Medulla oblongata (tissue), 1 donor: ENCODE results near the gene TCP1.
"Not testable (repeated sequence)": the region's sequence is repeated elsewhere in the genome, so short reads cannot be mapped to it uniquely, and the experiment has no call there.

Experiments
- DNase-seq: peaks from one replicate; pipeline ENCODE4 v3.0.0-alpha.2; 2015; ENCODE audit errors: extremely low spot score

The TCP1 gene

DNA sequence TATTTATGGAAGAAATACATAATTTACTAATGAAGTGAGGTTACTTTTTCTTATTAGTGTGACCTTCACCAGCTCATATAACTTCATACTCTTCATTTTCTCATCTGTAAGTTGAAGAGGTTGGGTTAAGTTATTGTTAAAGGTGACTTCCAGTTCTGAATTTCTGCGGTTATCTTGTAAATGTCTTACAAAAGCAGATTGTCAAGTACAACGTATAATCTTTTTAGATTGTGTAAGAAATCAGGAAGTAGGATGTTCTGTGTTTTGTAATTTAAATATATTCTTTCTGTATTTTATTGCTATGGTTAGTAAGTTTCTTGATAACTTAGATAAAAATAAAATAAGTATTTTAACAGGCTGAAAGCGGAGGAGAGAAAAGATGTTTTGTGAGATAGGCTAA lies 50.1 kb downstream of the TCP1 start:
- DNase-seq: no peak

DNA sequence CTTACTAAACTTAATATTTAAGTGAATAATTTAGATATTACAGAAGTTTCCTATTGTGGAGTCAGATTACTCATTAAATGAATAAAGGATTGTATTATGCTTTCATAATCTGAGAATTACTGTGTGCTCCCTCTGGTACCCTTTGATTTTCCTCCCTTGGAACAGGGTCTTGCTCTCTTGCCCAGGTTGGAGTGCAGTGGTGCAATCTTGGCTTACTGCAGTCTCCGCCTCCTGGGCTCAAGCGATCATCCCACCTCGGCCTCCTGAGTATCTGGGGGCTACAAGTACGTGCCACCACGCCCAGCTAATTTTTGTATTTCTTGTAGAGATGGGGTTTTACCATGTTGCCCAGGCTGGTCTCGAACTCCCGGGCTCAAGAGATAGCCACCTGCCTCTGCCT lies 52.5 kb downstream of the TCP1 start:
- no peak for DNase-seq

DNA sequence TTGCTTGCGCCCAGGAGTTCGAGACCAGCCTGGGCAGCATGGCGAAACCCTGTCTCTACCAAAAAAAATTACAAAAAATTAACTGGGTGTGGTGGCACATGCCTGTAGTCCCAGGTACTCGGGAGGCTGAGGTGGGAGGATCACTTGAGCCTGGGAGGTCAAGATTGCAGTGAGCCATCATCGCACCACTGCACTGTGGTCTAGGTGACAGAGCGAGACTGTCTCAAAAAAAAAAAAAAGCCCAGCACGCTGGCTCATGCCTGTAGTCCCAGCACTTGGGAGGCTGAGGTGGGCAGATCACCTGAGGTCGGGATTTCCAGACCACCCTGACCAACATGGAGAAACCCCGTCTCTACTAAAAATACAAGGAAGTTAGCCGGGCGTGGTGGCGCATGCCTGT lies 56.0 kb downstream of the TCP1 start:
- DNase-seq: not testable (repeated sequence)

DNA sequence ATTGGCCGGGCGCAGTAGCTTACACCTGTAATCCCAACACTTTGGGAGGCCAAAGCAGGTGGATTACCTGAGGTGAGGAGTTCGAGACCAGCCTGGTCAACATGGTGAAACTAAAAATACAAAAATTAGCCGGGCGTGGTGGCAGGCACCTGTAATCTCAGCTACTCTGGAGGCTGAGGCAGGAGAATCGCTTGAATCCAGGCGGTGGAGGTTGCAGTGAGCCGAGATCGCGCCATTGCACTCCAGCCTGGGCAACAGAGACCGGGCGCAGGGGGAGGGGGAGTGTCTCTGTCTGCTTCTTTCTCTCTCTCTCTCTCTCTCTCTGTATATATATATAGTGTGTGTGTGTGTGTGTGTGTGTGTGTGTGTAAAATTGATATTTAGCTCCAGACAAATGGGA lies 56.9 kb downstream of the TCP1 start:
- not testable (repeated sequence) for DNase-seq

DNA sequence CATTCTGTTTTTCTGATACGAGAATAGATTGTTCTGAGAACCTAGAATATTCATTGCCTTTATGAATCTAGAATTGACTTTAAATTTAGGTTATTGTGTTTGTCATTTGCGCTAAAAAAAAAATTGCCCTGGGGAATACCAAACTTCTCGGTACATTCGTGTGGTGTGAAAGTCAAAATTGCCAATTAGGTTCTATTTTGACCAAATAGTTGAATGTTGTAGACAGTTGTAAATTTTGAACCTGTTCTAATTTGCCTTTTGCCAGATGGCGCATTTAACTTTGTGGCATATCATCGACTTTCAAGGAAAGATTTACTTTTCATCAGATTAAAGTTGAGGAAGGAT lies 59.1 kb downstream of the TCP1 start:
- DNase-seq: no peak

DNA sequence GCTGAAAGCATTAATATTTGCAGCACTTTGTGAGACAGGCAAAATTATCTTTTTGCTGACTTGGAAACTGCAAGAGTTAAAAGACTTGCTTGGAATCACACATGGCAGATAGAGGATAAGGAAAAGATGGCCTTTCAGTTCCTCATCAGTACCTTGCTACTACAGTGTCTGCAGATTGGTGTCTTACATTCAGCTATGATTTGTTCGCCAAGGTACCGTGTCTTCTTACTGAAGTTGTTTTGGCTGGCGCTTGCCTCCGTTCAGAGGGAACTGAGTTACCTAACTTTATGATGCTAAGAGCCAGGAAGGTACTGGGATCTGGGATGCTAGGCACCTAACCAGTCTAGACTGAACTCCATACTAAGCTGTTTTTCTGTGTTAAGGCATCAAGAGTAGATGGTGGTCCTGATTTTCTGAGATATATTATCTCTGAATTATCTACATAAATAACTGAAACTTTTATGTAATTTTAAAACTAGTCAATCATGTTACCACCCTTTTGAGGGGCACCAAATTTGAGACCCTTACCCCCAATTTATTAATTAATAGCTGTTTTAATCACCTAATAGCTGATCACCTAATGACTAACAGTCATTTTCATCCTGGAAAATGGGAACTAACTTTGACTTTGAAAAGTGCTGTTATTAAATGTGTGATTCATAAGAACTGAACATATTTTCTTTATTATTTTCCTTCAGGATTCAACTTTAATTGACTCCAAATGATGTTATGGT lies 59.6 kb downstream of the TCP1 start:
- DNase-seq: peak; percentile 24

DNA sequence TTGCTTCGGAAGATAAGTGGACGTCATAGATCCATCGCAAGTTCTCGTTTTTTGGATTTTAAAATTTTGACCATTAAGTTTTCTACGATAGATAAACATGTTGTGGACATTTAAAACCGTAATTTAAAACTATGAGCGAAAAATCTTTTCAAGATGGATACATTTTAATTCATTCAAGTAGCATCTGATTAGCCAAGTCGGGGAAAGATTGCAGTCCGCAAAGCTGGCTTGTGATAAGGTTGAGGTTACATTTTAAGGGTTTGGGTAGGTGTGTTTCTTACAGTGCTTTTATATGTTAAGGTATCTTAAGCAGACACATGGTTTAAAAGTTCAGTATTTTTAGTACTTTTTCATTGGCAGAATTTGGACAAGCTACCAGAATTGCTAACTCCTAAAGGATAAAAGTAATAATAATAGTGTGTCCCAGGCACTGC lies 60.9 kb downstream of the TCP1 start:
- peak; percentile 24 for DNase-seq
